ENCODE results near the gene COASY.

COASY gene

GRCh38 chr17:42579794-42580551 is 18.0 kb downstream of the COASY start:
- H3K36me3 ChIP-seq (ENCODE audit: insufficient read depth, low read length) = peaks cover 49% of the 10 kb centered on the region; the same call in 1 of the 2 replicates

GRCh38 chr17:42581744-42582270 is 19.9 kb downstream of the COASY start:
- Histone ChIP-seq H3K9me3 (ENCODE audit: insufficient read depth, low read depth, low read length) (no peaks in the 10 kb centered on the region), H3K79me2 (ENCODE audit: insufficient read depth, low read length) (peaks cover 7% of the 10 kb centered on the region; the same call in 1 of the 2 replicates), H3K9ac (ENCODE audit: low read depth, low read length, poor library complexity, severe bottlenecking) (no peak overlapping the region), H3K4me1 (ENCODE audit: insufficient read depth, low read length, poor library complexity, severe bottlenecking) (peaks cover 3% of the 10 kb centered on the region), H3K4me3 (ENCODE audit: low read length, poor library complexity, severe bottlenecking) (no peak overlapping the region), H4K20me1 (ENCODE audit: insufficient read depth, low read length, poor library complexity, severe bottlenecking) (no peaks in the 10 kb centered on the region), H2AFZ (ENCODE audit: low read length) (no peak overlapping the region), H3K4me2 (ENCODE audit: low read depth, low read length, poor library complexity, severe bottlenecking) (no peak overlapping the region), H3F3A (ENCODE audit: low read depth) (no peaks in the 10 kb centered on the region; the same call in 1 of the 2 replicates), H3K36me3 (ENCODE audit: insufficient read depth, low read length) (peaks cover 67% of the 10 kb centered on the region; the same call in 1 of the 2 replicates), H3K9me2 (replicated peaks; ENCODE audit: low read depth, low read length) (no peaks in the 10 kb centered on the region), H3K27me3 (ENCODE audit: insufficient read depth, low read length, poor library complexity, severe bottlenecking) (no peaks in the 10 kb centered on the region)
- TF ChIP-seq EZH2phosphoT487 (IDR thresholded peaks at IDR 0.05; ENCODE audit: borderline replicate concordance) (no peak), CTCF (conservative IDR thresholded peaks at IDR 0.05; ENCODE audit: low read length) (no peak)

More at GRCh38 chr17:42579794-42580551, 18.0 kb downstream of the COASY start:
- no peak for TF ChIP-seq CTCF (conservative IDR thresholded peaks at IDR 0.05; ENCODE audit: low read length)
- Histone ChIP-seq H3K27me3 (ENCODE audit: insufficient read depth, low read length, poor library complexity, severe bottlenecking) (no peaks in the 10 kb centered on the region), H3K9me2 (replicated peaks; ENCODE audit: low read depth, low read length) (no peaks in the 10 kb centered on the region), H3K9me3 (ENCODE audit: insufficient read depth, low read depth, low read length) (no peaks in the 10 kb centered on the region), H3F3A (ENCODE audit: low read depth) (no peaks in the 10 kb centered on the region; the same call in 1 of the 2 replicates), H3K4me1 (ENCODE audit: insufficient read depth, low read length, poor library complexity, severe bottlenecking) (peaks cover 11% of the 10 kb centered on the region), H3K4me2 (ENCODE audit: low read depth, low read length, poor library complexity, severe bottlenecking) (no peak overlapping the region), H3K9ac (ENCODE audit: low read depth, low read length, poor library complexity, severe bottlenecking) (no peak overlapping the region), H3K79me2 (ENCODE audit: insufficient read depth, low read length) (peaks cover 19% of the 10 kb centered on the region), H4K20me1 (ENCODE audit: insufficient read depth, low read length, poor library complexity, severe bottlenecking) (no peaks in the 10 kb centered on the region), H3K4me3 (ENCODE audit: low read length, poor library complexity, severe bottlenecking) (no peak overlapping the region), H2AFZ (ENCODE audit: low read length) (no peak overlapping the region)

- Histone ChIP-seq H4K20me1 (ENCODE audit: insufficient read depth, low read length, poor library complexity, severe bottlenecking) (no peaks in the 10 kb centered on the region), H3K4me3 (ENCODE audit: low read length, poor library complexity, severe bottlenecking) (no peak overlapping the region), H3K4me1 (ENCODE audit: insufficient read depth, low read length, poor library complexity, severe bottlenecking) (no peaks in the 10 kb centered on the region), H3K4me2 (ENCODE audit: low read depth, low read length, poor library complexity, severe bottlenecking) (no peak overlapping the region), H3K9ac (ENCODE audit: low read depth, low read length, poor library complexity, severe bottlenecking) (no peak overlapping the region), H3K9me2 (replicated peaks; ENCODE audit: low read depth, low read length) (no peaks in the 10 kb centered on the region), H2AFZ (ENCODE audit: low read length) (no peak overlapping the region), H3K9me3 (ENCODE audit: insufficient read depth, low read depth, low read length) (no peaks in the 10 kb centered on the region), H3F3A (ENCODE audit: low read depth) (no peaks in the 10 kb centered on the region), H3K79me2 (ENCODE audit: insufficient read depth, low read length) (no peaks in the 10 kb centered on the region), H3K27me3 (ENCODE audit: insufficient read depth, low read length, poor library complexity, severe bottlenecking) (no peaks in the 10 kb centered on the region), H3K36me3 (ENCODE audit: insufficient read depth, low read length) (peaks cover 75% of the 10 kb centered on the region; the same call in 1 of the 2 replicates)
- TF ChIP-seq CTCF (conservative IDR thresholded peaks at IDR 0.05; ENCODE audit: low read length) = no peak
- no peak for TF ChIP-seq EZH2phosphoT487 (IDR thresholded peaks at IDR 0.05; ENCODE audit: borderline replicate concordance)
These were observed 22.9 kb downstream of the COASY start for GRCh38 chr17:42584880-42585279.
